NCI-H2227 treated with DMSO at 0.1 percent for 48 hours (cell line): ENCODE data around the gene MRPL39.
"Not testable (repeated sequence)": the region's sequence is repeated elsewhere in the genome, so short reads cannot be mapped to it uniquely, and the experiment has no call there.

ENCODE experiments used
- DNase-seq: peaks from one replicate; lab custom pipeline; 2025; lab: John Stamatoyannopoulos, UW

The MRPL39 gene

GRCh38 chr21:25607151-25608043 lies at the start of gene MRPL39:
MRPL39 (minus strand) TSS chr21:25607481; CDS start chr21:25607475, 6 bp downstream.
- DNase-seq: peak; percentile 86

- DNase-seq: no peak
Observed at GRCh38 chr21:25656412-25656811, 49.1 kb upstream of the MRPL39 start.

- DNase-seq: no peak
Observed at GRCh38 chr21:25649146-25649545, 41.9 kb upstream of the MRPL39 start.

- no peak for DNase-seq
Observed at GRCh38 chr21:25647647-25648046, 40.4 kb upstream of the MRPL39 start.

GRCh38 chr21:25646474-25646873 lies 39.2 kb upstream of the MRPL39 start:
- no peak for DNase-seq

- no peak for DNase-seq
Observed at GRCh38 chr21:25643486-25643885, 36.2 kb upstream of the MRPL39 start.

- DNase-seq: no peak
Observed at GRCh38 chr21:25640943-25641292, 33.6 kb upstream of the MRPL39 start.

GRCh38 chr21:25640202-25640942 lies 33.1 kb upstream of the MRPL39 start:
- DNase-seq: no peak

GRCh38 chr21:25639551-25640201 lies 32.4 kb upstream of the MRPL39 start:
- no peak for DNase-seq

GRCh38 chr21:25638660-25639550 lies 31.6 kb upstream of the MRPL39 start, which contains the start of gene JAM2:
JAM2 (plus strand) TSS chr21:25639258; CDS start chr21:25639822, 564 bp downstream.
- no peak for DNase-seq

GRCh38 chr21:25637851-25638659 lies 30.8 kb upstream of the MRPL39 start:
- DNase-seq: no peak

GRCh38 chr21:25636727-25637126 lies 29.4 kb upstream of the MRPL39 start:
- no peak for DNase-seq

GRCh38 chr21:25635310-25635709 lies 28.0 kb upstream of the MRPL39 start:
- no peak for DNase-seq

- DNase-seq: no peak
Observed at GRCh38 chr21:25632296-25632695, 25.0 kb upstream of the MRPL39 start.

- no peak for DNase-seq
Observed at GRCh38 chr21:25626757-25627156, 19.5 kb upstream of the MRPL39 start.

- not testable (repeated sequence) for DNase-seq
Observed at GRCh38 chr21:25625776-25626555, 18.7 kb upstream of the MRPL39 start.

GRCh38 chr21:25625036-25625435 lies 17.8 kb upstream of the MRPL39 start:
- DNase-seq: no peak

- DNase-seq: no peak
Observed at GRCh38 chr21:25624511-25624910, 17.2 kb upstream of the MRPL39 start.

GRCh38 chr21:25619198-25619597 lies 11.9 kb upstream of the MRPL39 start:
- DNase-seq: no peak

GRCh38 chr21:25615880-25616279 lies 8.6 kb upstream of the MRPL39 start:
- no peak for DNase-seq
